ENCODE data around the gene DCTPP1.

The DCTPP1 gene

DNA sequence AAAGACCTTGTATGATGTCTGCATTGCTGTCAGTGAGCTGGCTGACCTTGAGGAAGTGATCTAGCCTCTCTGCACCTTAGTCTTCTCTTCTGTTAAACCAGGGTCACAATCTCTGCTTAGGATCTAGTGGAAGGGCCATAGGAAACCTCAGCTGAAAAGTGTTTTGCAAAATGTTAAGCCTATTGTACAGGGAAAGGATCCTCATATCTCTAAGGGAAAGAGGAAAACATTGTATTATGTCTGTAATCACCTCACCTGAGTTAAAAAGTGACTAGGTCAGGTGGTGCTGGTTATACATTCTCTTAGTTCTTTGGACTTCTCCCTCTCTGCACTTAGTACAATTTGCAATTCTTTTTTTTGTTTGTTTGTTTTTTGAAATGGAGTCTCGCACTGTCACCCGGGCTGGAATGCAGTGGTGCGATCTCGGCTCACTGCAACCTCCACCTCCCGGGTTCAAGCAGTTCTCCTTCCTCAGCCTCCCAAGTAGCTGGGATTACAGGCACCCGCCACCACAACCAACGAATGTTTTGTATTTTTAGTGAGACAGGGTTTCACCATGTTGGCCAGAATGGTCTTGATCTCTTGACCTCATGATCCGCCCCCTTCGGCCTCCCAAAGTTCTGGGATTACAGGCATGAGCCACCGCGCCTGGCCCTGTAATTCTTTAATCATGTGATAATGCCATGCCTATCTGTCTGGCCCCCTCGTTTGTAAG, 17.8 kb upstream of the DCTPP1 start:
- DNase-seq (ENCODE audit: low read depth in 2 of 2), result no peak

- no peak for DNase-seq (ENCODE audit: low read depth in 2 of 2)
Observed at GRCh38 chr16:30446203-30446595, 16.4 kb upstream of the DCTPP1 start.

DNA sequence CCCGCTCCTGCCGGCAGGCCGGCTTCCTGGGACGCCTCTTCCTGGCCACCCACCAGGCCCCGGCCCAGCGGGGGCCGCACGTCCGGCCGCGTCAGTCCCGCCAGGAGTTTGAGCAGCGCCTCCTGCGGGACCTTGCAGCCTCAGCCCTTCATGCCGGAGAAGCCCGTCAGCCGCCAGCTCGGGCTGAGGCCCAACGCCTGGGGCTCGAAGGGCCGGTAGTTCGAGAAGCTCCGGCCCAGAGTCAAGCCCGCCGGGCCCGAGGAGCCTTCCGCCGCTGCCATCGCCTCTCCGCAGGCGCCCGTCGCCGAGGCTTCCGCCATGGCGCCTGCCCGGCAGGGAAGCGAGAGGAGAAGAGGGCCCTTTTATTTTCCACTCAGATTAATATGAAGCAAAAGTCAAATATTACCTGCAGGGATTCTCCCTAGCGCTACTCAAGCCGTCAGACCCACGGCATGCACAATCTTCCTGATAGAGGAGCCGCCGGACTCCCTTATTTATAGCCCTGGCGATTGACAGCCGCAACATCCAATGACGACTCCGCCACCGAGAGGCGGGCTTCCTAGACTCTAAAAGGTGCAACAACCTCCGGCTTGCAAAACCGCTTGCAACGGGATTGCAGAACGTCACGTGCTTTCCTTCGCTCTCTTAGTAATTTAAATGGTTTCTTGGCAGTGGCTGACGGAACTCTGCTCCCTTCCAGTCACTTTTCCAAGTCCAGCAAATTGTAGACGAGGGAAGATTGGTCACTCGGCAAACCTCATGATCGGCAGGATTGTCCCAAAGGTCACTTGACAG, 15.8 kb upstream of the DCTPP1 start, which contains the start of gene SEPHS2:
TSS of gene SEPHS2 (minus strand) at position 467 of the 795 bp plus-strand sequence. CDS start at position 320, 147 bp downstream.
- DNase-seq (ENCODE audit: low read depth in 2 of 2), result peak; percentile 95 to 98

DNA sequence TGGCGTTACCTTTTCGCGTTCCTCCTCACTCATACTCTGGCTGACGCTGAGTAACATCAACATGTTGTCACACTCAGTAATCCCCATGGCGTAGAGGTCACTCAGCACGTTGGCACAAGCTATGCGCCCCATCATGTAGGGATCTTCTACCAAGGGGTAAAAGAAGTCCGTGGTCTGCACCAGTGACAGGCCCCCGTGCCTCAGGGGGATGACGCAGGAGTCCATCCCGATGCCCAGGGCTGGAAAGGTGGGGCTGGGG, 15.2 kb upstream of the DCTPP1 start:
- no peak for DNase-seq (ENCODE audit: low read depth in 2 of 2)

- no peak for DNase-seq (ENCODE audit: low read depth in 2 of 2)
Observed at GRCh38 chr16:30444231-30445148, 14.7 kb upstream of the DCTPP1 start.

DNA sequence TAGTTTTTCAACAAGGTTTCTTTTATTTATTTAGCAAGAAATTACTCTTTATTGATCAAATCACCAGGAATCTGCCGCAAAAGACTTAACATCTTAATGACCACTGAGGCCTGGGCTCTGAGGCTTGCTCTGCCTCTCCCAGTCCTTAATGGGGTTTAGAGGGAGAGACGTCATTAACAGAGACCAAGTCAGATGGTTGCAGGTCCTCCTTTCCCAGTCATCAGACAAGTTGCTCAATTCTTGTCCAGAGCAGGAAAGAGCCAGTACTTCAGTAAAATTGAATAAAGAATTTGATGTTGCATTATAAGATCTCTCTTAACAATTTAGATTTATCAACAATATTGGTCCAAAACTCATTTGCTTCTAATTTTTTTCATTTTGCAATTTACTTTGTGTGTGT, 13.8 kb upstream of the DCTPP1 start:
- no peak for DNase-seq (ENCODE audit: low read depth in 2 of 2)

DNA sequence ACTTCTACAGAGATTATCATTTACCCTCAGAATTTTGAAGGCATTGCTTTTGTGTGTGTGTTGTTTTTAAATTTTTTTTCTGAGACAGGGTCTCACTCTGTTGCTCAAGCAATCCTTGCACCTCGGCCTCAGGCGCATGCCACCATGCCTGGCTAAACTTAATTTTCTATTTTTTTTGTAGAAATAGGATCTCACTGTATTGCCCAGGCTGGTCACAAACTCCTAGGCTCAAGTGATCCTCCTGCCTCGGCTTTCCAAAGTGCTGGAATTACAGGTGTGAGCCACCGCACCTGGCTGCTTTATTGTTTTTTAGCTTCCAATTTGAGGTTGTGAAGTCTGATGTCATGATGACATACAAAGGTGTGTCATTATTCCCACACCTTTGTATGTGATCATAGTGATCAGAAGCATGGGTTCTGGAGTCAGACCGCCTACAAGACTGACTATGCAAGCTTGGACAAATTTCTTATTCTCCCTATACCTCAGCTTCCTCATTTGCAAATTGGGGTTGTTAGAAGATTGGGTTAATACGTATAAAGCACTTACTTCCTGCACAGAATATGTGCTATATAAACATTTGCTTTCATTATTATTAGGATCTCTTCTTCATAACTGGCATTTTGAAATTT, 10.0 kb upstream of the DCTPP1 start:
- no peak for DNase-seq (ENCODE audit: low read depth in 2 of 2)

DNA sequence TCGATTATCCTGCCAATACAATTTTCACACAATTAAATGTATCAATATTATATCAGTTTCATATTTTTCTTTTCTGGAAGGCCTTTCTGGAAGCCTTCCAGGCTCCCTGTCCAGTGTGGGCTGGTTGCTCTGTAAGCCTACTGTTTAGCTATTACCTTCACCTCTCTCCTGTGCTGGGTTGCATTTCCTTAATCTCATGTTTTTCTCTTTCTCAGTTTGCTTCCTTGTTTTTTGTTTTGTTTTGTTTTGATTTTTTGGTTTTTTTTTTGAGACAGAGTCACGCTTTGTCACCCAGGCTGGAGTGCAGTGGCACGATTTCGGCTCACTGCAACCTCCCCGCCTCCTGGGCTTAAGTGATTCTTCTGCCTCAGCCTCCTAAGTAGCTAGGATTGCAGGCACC, 9.0 kb upstream of the DCTPP1 start:
- no peak for DNase-seq (ENCODE audit: low read depth in 2 of 2)

- DNase-seq (ENCODE audit: low read depth in 2 of 2), result no peak
Observed at GRCh38 chr16:30437511-30438046, 7.7 kb upstream of the DCTPP1 start.

DNA sequence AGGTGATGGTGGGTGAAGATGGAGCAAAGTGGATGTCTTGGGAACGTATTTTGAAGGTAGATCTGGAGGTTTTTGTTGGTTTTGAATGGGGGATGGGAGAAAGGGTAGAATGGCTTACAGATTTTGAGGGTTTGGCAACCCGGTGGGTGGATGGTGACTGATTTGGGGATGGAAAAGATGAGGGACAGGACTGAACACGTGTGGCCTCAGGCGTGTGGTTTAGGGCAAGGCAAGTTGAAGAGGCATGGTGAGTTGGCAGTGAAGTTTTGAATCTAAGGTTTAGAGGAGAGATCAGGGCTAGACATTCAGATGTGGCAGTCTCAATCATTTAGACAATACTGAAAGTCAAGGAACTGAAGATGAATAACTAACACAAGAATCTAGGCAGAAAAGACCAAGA, 5.0 kb upstream of the DCTPP1 start:
- DNase-seq (ENCODE audit: low read depth in 2 of 2), result peak in 1 of 2 donors; percentile 62

- DNase-seq (ENCODE audit: low read depth in 2 of 2), result peak in 1 of 2 donors; percentile 16
Observed at GRCh38 chr16:30430428-30430970, 669 bp upstream of the DCTPP1 start.

DNA sequence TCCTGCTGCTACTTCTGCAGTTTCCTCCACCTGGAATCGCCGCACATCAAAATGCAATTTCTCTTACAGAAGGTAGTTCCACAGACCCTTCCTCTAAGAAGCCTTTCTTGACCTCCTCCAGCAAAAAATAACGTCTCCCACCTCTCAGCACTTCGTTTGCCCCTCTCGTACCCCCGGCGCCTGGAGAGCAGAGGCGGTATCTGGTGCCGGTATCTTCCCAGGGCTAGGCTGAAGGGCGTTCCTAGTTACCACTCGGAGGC, 482 bp downstream of the DCTPP1 start:
- DNase-seq (ENCODE audit: low read depth in 2 of 2), result no peak

- no peak for DNase-seq (ENCODE audit: low read depth in 2 of 2)
Observed at GRCh38 chr16:30428055-30428454, 1.8 kb downstream of the DCTPP1 start.

DNA sequence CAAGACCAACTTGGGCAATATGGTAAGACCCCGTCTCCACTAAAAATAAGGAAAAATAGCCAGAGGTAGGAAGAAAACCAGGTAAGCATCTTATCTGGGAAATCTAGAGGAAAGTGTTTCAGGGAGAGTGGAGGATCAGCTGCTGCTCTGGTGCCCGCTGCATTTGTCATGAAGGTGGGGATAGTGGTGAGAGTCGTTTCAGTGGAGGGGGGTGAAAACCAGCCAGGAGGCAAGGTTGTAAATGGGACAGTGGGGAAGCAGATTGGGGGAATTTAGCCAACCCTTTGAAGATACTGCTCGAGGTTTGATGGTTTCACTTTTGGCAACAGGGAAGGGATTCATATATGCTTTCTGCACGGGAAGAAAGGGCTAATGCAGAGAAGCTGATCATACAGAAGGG, 8.8 kb downstream of the DCTPP1 start:
- DNase-seq (ENCODE audit: low read depth in 2 of 2), result no peak

DNA sequence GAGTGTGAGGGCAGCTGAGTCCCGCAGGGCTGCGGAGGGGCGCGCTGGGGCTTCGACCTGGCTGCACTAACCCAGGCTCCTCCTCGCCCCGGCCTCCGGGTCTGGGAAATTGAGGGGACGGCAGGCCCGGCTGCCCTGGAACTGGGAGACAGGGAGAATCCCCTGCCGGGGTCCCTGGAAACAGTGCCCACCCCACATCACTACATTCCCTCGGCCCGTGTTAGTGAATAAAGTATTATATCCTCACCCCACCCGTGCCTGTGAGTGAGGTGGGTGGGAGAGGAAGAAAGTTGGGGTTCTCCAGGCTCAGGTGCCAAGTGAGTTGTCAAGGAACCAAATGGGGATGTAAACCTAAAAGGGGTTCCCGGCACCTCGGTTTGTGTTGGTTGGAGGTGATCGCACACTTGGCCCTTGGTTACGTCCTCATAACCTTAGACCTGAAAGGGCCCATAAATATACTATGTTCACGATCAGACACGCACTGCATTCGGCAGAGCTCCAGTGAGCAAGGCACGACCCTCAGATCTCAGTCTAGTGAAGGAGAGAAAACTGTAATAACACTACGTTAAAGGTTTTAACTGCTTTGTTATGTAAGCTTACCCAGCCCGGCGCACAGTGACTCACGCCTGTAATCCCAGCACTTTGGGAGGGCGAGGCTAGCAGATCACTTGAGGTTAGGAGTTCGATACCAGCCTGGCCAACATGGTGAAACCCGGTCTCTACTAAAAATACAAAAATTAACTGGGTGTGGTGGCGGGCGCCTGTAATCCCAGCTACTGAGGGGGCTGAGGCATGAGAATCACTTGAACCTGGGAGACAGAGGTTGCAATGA, 11.3 kb downstream of the DCTPP1 start:
- DNase-seq (ENCODE audit: low read depth in 2 of 2), result no peak

GRCh38 chr16:30417529-30418349, 12.1 kb downstream of the DCTPP1 start:
- peak; percentile 63 to 82 for DNase-seq (ENCODE audit: low read depth in 2 of 2)

DNA sequence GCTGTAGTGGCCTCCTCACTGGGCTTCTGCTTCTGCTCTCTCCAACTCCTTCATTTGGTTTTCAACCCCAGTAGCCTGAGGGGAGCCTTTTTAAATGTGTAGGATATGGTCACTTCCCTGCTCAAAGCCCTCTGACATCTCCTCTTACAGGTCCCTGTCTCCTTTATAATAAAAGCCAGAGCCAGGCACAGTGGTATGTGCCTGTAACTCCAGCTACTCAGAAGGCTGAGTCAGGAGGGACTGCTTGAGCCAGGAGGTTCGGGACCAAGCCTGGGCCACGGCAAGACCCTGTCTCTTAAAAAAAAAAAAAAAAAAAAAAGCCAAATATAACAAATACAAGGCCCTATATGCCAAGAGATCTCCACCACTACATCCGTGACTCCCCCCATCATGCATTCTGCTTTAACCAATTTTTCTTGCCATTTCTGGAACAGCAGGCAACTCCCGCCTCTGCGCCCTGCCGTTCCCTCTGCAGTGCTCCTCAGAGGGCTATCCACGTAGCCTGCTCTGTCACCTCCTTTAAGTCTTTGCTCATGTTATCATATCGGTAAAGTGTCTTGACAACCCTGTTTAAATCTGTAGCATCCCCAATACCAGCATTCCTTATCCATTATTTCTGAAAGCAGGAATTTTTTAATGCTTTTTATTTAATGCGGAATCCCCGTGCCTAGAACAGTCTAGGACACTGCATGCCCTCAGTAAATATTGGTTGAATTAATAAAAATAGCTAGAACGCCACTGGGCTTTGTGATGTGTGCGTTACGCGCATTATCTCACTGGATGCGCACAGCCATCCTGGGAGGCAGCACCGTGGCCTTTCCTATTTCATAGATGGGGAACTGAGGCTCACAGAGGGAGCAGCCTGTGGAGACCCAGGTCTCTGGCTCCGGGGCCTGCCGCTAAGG, 13.0 kb downstream of the DCTPP1 start:
- DNase-seq (ENCODE audit: low read depth in 2 of 2), result no peak

DNA sequence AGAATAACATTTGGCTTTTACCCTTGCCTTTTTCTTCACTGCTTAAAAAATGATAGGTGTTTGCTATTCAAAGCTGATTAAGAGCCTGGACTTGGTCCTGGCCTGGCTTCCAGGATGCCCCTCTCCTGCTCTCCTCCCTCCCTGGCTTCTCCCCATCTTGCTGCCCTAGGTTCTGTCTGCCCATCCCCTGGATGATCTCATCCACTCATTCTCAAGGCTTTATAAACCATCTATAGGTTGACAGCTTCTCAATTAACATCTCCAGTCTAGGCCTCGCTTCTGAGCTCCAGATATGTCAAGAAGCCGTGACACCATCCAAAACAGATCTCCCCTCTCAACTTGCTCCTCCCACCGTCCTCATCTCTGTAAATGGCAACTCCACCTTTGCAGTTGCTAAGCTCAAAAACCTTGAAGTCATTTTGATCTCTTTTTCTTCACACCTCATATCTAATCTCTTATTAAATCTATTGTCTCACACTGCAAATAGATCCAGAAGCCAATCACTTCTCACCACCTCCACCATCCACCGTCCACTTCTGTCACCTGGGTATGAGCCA, 13.7 kb downstream of the DCTPP1 start:
- DNase-seq (ENCODE audit: low read depth in 2 of 2), result no peak
